DOHH2 (cell line): ENCODE data around the gene NTNG1.

Source experiments
- H3F3A ChIP-seq: fragments of 200-600 bp; sonication (generic), shearing (Covaris generic); 2 replicates; pipeline ENCODE4 v1.6.0; 2016; ENCODE audit warnings: antibody characterized with exemption, mild to moderate bottlenecking; ENCODE audit not compliant: control insufficient read depth, insufficient read depth
- H3K27ac ChIP-seq: fragments of 200-600 bp; sonication (generic); 2 replicates; pipeline ENCODE4 v1.5.1; 2014; ENCODE audit warnings: low read depth, mild to moderate bottlenecking, low read length, moderate library complexity
- H3K27me3 ChIP-seq: fragments of 200-600 bp; sonication (generic); 2 replicates; pipeline ENCODE4 v1.6.1; 2014; ENCODE audit warnings: mild to moderate bottlenecking, low read length, mixed read lengths; ENCODE audit not compliant: control insufficient read depth
- H3K36me3 ChIP-seq: fragments of 200-600 bp; sonication (generic); 2 replicates; pipeline ENCODE4 v1.6.1; 2014; ENCODE audit warnings: mild to moderate bottlenecking, low read length, moderate library complexity, mixed read lengths; ENCODE audit not compliant: control insufficient read depth
- H3K4me1 ChIP-seq: fragments of 200-600 bp; sonication (generic); 2 replicates; pipeline ENCODE4 v1.6.1; 2014; ENCODE audit warnings: mild to moderate bottlenecking, low read length, mixed read lengths; ENCODE audit not compliant: control insufficient read depth
- H3K4me2 ChIP-seq: fragments of 200-600 bp; sonication (generic); 2 replicates; pipeline ENCODE4 v1.6.0; 2014; ENCODE audit warnings: mild to moderate bottlenecking, low read length, moderate library complexity
- H3K4me3 ChIP-seq: fragments of 200-600 bp; sonication (generic); 2 replicates; pipeline ENCODE4 v1.5.1; 2014; ENCODE audit warnings: mild to moderate bottlenecking, low read length, mixed read lengths
- H3K79me2 ChIP-seq: fragments of 200-600 bp; sonication (generic); 2 replicates; pipeline ENCODE4 v1.6.1; 2014; ENCODE audit warnings: mild to moderate bottlenecking, low read length, mixed read lengths; ENCODE audit not compliant: control insufficient read depth
- H3K9me2 ChIP-seq: fragments of 200-600 bp; sonication (generic); replicated peaks from 2 replicates; pipeline ENCODE4 v1.6.1; 2014; ENCODE audit warnings: mild to moderate bottlenecking, low read length, mixed read lengths; ENCODE audit not compliant: control insufficient read depth
- H3K9me3 ChIP-seq: fragments of 200-600 bp; sonication (generic); 2 replicates; pipeline ENCODE4 v1.6.1; 2014; ENCODE audit warnings: antibody characterized with exemption, low read length, mixed read lengths; ENCODE audit not compliant: control insufficient read depth, insufficient read depth
- H4K20me1 ChIP-seq: fragments of 200-600 bp; sonication (generic); 2 replicates; pipeline ENCODE4 v1.6.0; 2014; ENCODE audit warnings: low read depth, mild to moderate bottlenecking, antibody characterized with exemption, low read length, moderate library complexity; ENCODE audit not compliant: control insufficient read depth, insufficient read depth
- CTCF ChIP-seq: fragments of 200-600 bp; sonication (generic); IDR thresholded peaks from one replicate; pipeline ENCODE4 v1.5.1; 2014; ENCODE audit warnings: antibody characterized with exemption, mild to moderate bottlenecking, low read depth, low read length; ENCODE audit not compliant: poor library complexity, severe bottlenecking
- EZH2phosphoT487 ChIP-seq: fragments of 200-600 bp; sonication (generic); IDR thresholded peaks from 2 replicates; pipeline ENCODE4 v1.6.1; 2017; ENCODE audit warnings: borderline replicate concordance, mild to moderate bottlenecking, antibody characterized with exemption, low read length, moderate library complexity, mixed read lengths

The NTNG1 gene

GRCh38 chr1:107105914-107106313, 34.9 kb upstream of the NTNG1 start:
- TF ChIP-seq CTCF (no peak), EZH2phosphoT487 (no peak)
- no peaks in the 10 kb centered on the region for H3F3A ChIP-seq
- H3K79me2 ChIP-seq = no peaks in the 10 kb centered on the region
- no peaks in the 10 kb centered on the region for H3K27me3 ChIP-seq
- no peaks in the 10 kb centered on the region for H3K9me3 ChIP-seq
- no peak overlapping the region for H3K27ac ChIP-seq
- no peaks in the 10 kb centered on the region for H3K36me3 ChIP-seq
- H4K20me1 ChIP-seq = no peaks in the 10 kb centered on the region
- H3K4me1 ChIP-seq = no peaks in the 10 kb centered on the region
- no peak overlapping the region for H3K4me2 ChIP-seq
- no peaks in the 10 kb centered on the region for H3K9me2 ChIP-seq
- H3K4me3 ChIP-seq = no peak overlapping the region

GRCh38 chr1:107110326-107110725, 30.5 kb upstream of the NTNG1 start:
- H3K9me2 ChIP-seq = no peaks in the 10 kb centered on the region
- no peak overlapping the region for H3K4me3 ChIP-seq
- no peaks in the 10 kb centered on the region for H3K4me1 ChIP-seq
- no peaks in the 10 kb centered on the region for H3K9me3 ChIP-seq
- H3K36me3 ChIP-seq = no peaks in the 10 kb centered on the region
- H3K79me2 ChIP-seq = no peaks in the 10 kb centered on the region
- H3K27ac ChIP-seq = no peak overlapping the region
- no peaks in the 10 kb centered on the region for H3K27me3 ChIP-seq
- no peaks in the 10 kb centered on the region for H3F3A ChIP-seq
- TF ChIP-seq CTCF (no peak), EZH2phosphoT487 (no peak)
- no peak overlapping the region for H3K4me2 ChIP-seq
- H4K20me1 ChIP-seq = no peaks in the 10 kb centered on the region

- H3F3A ChIP-seq = no peaks in the 10 kb centered on the region
- no peaks in the 10 kb centered on the region for H3K79me2 ChIP-seq
- H3K27ac ChIP-seq = no peak overlapping the region
- no peaks in the 10 kb centered on the region for H3K27me3 ChIP-seq
- H3K9me3 ChIP-seq = no peaks in the 10 kb centered on the region
- H3K4me3 ChIP-seq = no peak overlapping the region
- H3K4me2 ChIP-seq = no peak overlapping the region
- no peaks in the 10 kb centered on the region for H3K36me3 ChIP-seq
- no peaks in the 10 kb centered on the region for H3K9me2 ChIP-seq
- TF ChIP-seq EZH2phosphoT487 (no peak), CTCF (no peak)
- H4K20me1 ChIP-seq = no peaks in the 10 kb centered on the region
- H3K4me1 ChIP-seq = no peaks in the 10 kb centered on the region
Measured at GRCh38 chr1:107116306-107116790, 24.5 kb upstream of the NTNG1 start.
